ENCODE measurements around the gene GOLGA6L10.
A peak's percentile ranks its signal among the peaks of the same experiment; 100 is the strongest.
"Not testable (repeated sequence)": the region's sequence is repeated elsewhere in the genome, so short reads cannot be mapped to it uniquely, and the experiment has no call there.

Gene GOLGA6L10

GRCh38 chr15:82303956-82304777 lies 45.1 kb downstream of the GOLGA6L10 start:
- peak; percentile 3 for DNase-seq (ENCODE audit: extremely low spot score)
- TF ChIP-seq, protein P1, sequence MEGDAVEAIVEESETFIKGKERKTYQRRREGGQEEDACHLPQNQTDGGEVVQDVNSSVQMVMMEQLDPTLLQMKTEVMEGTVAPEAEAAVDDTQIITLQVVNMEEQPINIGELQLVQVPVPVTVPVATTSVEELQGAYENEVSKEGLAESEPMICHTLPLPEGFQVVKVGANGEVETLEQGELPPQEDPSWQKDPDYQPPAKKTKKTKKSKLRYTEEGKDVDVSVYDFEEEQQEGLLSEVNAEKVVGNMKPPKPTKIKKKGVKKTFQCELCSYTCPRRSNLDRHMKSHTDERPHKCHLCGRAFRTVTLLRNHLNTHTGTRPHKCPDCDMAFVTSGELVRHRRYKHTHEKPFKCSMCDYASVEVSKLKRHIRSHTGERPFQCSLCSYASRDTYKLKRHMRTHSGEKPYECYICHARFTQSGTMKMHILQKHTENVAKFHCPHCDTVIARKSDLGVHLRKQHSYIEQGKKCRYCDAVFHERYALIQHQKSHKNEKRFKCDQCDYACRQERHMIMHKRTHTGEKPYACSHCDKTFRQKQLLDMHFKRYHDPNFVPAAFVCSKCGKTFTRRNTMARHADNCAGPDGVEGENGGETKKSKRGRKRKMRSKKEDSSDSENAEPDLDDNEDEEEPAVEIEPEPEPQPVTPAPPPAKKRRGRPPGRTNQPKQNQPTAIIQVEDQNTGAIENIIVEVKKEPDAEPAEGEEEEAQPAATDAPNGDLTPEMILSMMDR (IDR thresholded peaks at IDR 0.05; ENCODE audit: control extremely low read depth, extremely low read depth, low read depth, missing control alignments), result no peak
- ChIA-PET POLR2A (no interaction called here), CTCF (no interaction called here)

DNA sequence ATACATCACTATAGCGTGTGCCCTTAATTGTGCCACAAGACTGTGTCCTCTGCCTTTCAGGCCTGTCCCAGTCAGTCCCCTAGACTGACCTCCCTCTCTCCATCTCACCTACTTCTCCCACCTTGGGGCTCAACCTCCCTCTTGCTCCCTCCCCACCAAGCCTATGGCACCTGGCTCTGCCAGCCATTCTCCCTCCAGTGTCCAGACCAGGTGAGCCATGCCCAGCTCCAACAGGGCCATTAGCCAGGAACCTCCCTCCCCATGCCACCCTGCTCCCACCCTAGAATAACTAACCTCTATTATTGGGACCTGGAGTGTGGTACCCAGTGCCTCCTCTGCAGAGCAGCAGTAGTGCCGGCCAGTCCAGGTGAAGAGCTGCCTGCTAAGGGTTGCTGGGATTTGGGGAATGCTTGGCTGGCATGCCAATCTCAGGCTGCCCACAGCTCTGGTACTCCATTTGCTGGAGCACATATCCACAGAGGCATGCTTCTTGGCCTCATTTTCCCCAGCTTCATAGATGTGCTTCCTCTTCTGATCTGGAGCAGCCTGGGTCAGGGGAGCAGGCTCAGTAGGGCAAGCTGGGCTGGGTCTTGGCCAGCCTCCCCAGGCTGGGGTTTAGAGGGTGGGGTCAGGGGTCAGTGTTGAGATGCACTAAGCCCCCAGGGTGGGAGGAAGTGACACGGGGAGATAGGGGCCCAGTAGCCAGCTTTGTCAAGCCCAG lies 47.8 kb downstream of the GOLGA6L10 start:
- no peak for DNase-seq (ENCODE audit: extremely low spot score)
- ChIA-PET POLR2A (no interaction called here), CTCF (no interaction called here)
- TF ChIP-seq, protein P1 (IDR thresholded peaks at IDR 0.05; ENCODE audit: control extremely low read depth, extremely low read depth, low read depth, missing control alignments), result no peak

DNA sequence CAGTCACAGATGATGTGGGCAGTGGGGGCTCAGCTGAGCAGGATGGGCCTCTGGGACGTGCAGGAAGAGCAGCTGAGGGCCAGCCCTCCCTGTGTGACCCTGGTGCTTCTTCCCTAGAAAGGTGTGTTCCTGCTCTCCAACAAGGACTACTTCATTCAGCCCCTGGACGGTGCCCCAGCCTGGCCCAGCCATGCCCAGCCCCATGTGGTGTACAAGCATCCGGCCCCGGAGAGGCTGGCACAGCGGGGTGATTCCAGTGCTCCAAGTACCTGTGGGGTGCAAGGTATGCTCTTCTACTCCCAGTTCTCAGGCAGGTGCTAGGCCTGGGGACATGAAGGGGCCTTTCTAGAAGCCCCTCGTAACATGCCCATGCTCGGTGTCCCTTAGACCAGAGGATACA lies 48.4 kb downstream of the GOLGA6L10 start:
- DNase-seq (ENCODE audit: extremely low spot score), result no peak
- ChIA-PET POLR2A (no interaction called here), CTCF (no interaction called here)
- TF ChIP-seq, protein P1 (IDR thresholded peaks at IDR 0.05; ENCODE audit: control extremely low read depth, extremely low read depth, low read depth, missing control alignments), result no peak

DNA sequence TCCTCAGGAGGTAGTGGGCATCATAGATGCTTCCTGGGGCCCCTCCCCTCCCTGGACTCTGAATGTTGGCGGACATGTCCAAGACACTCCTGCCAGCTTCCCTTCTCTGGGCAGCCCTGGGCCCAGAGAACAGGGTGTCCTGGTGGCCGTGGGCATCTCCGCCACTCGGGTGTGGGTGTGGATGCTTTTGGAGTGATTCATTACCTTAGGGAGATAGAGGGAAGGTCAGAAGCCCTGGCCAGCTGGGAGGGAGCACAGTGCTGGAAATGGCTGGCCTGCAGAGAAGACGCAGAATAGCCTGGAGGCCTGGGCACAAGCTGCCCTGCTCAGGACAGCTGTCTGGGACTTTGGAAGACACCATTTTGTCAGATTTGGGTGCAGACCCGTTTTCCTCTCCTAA lies 48.9 kb downstream of the GOLGA6L10 start:
- POLR2A ChIA-PET; CTCF ChIA-PET; DNase-seq (ENCODE audit: extremely low spot score): not testable (repeated sequence)

GRCh38 chr15:82299511-82299914 lies 49.8 kb downstream of the GOLGA6L10 start:
- POLR2A ChIA-PET; CTCF ChIA-PET; DNase-seq (ENCODE audit: extremely low spot score): not testable (repeated sequence)

DNA sequence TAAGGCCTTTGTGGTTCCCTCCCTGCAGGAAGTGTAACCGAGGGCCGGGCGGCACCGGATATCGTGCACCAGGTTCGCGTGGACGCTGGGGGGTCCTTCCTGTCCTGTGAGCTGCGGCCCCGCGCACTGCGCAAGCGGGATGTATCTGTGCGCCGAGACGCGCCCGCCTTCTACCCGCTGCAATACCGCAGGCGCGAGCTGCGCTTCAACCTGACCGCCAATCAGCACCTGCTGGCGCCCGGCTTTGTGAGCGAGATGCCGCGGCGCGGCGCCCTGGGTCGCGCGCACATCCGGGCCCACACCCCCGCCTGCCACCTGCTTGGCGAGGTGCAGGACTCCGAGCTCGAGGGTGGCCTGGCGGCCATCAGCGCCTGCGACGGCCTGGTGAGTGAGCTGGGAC lies 50.8 kb downstream of the GOLGA6L10 start:
- no peak for DNase-seq (ENCODE audit: extremely low spot score)
- ChIA-PET POLR2A (no interaction called here), CTCF (interaction anchor here (1.4 kb wide), 1 partner anchor 9 kb away, joined by 3 read pairs; no protein-coding TSS in a partner anchor)
- TF ChIP-seq, protein P1 (IDR thresholded peaks at IDR 0.05; ENCODE audit: control extremely low read depth, extremely low read depth, low read depth, missing control alignments), result no peak

- no peak for DNase-seq (ENCODE audit: extremely low spot score)
- ChIA-PET POLR2A (no interaction called here), CTCF (interaction anchor here (1.4 kb wide), 1 partner anchor 9 kb away, joined by 3 read pairs; no protein-coding TSS in a partner anchor)
- TF ChIP-seq, protein P1 (IDR thresholded peaks at IDR 0.05; ENCODE audit: control extremely low read depth, extremely low read depth, low read depth, missing control alignments), result no peak
These were observed 51.2 kb downstream of the GOLGA6L10 start for GRCh38 chr15:82298032-82298431.

Measured in GM10248 (cell line).